HEK293 (cell line): Measurements from ENCODE around the gene IER2.
A peak's percentile ranks its signal among the peaks of the same experiment; 100 is the strongest.

ENCODE experiments used
- MZF1 ChIP-seq: fragments of 450-650 bp; formaldehyde crosslinking; IDR thresholded peaks from 2 replicates; pipeline ENCODE4 v1.5.1; 2017; ENCODE audit warnings: missing biosample characterization, missing genetic modification characterization, borderline replicate concordance
- PBX3 ChIP-seq: sonication (generic); formaldehyde crosslinking; IDR thresholded peaks from 2 replicates; pipeline ENCODE4 v1.8.1; 2022; ENCODE audit warnings: mild to moderate bottlenecking, moderate library complexity, missing genetic modification reagents
- PRDM10 ChIP-seq: fragments of 450-650 bp; formaldehyde crosslinking; IDR thresholded peaks from 2 replicates; pipeline ENCODE4 v1.5.1; 2016; ENCODE audit warnings: missing biosample characterization, missing genetic modification characterization
- PRDM6 ChIP-seq: fragments of 450-650 bp; formaldehyde crosslinking; IDR thresholded peaks from 2 replicates; pipeline ENCODE4 v1.5.1; 2017; ENCODE audit warnings: missing biosample characterization, missing genetic modification characterization
- REST ChIP-seq: fragments of 450-650 bp; formaldehyde crosslinking; IDR thresholded peaks from 2 replicates; pipeline ENCODE4 v1.5.1; 2016; ENCODE audit warnings: missing biosample characterization, missing genetic modification characterization
- SP2 ChIP-seq: fragments of 450-650 bp; formaldehyde crosslinking; IDR thresholded peaks from 2 replicates; pipeline ENCODE4 v1.5.1; 2016; ENCODE audit warnings: missing biosample characterization, missing genetic modification characterization
- YY1 ChIP-seq: fragments of 450-650 bp; formaldehyde crosslinking; IDR thresholded peaks from 2 replicates; pipeline ENCODE4 v1.5.1; 2018; ENCODE audit warnings: missing biosample characterization, missing genetic modification characterization
- ZBTB10 ChIP-seq: fragments of 450-650 bp; formaldehyde crosslinking; IDR thresholded peaks from 2 replicates; pipeline ENCODE4 v1.5.1; 2016; ENCODE audit warnings: missing biosample characterization, missing genetic modification characterization
- ZFP41 ChIP-seq: fragments of 450-650 bp; formaldehyde crosslinking; IDR thresholded peaks from 2 replicates; pipeline ENCODE4 v1.5.1; 2016; ENCODE audit warnings: missing biosample characterization, missing genetic modification characterization, borderline replicate concordance
- ZNF10 ChIP-seq: fragments of 450-650 bp; formaldehyde crosslinking; IDR thresholded peaks from 2 replicates; pipeline ENCODE4 v1.5.1; 2017; ENCODE audit warnings: missing biosample characterization, missing genetic modification characterization
- ZNF121 ChIP-seq: fragments of 450-650 bp; formaldehyde crosslinking; IDR thresholded peaks from 2 replicates; pipeline ENCODE4 v1.5.1; 2016; ENCODE audit warnings: missing biosample characterization, missing genetic modification characterization
- ZNF146 ChIP-seq: fragments of 450-650 bp; formaldehyde crosslinking; IDR thresholded peaks from 2 replicates; pipeline ENCODE4 v1.5.1; 2016; ENCODE audit warnings: missing biosample characterization, missing genetic modification characterization
- ZNF155 ChIP-seq: fragments of 450-650 bp; formaldehyde crosslinking; IDR thresholded peaks from 2 replicates; pipeline ENCODE4 v1.5.1; 2016; ENCODE audit warnings: missing biosample characterization, missing genetic modification characterization
- ZNF18 ChIP-seq: fragments of 450-650 bp; formaldehyde crosslinking; IDR thresholded peaks from 2 replicates; pipeline ENCODE4 v1.5.1; 2016; ENCODE audit warnings: missing biosample characterization, missing genetic modification characterization
- ZNF248 ChIP-seq: fragments of 450-650 bp; formaldehyde crosslinking; IDR thresholded peaks from 2 replicates; pipeline ENCODE4 v1.5.1; 2017; ENCODE audit warnings: missing biosample characterization, missing genetic modification characterization
- ZNF26 ChIP-seq: fragments of 450-650 bp; formaldehyde crosslinking; IDR thresholded peaks from 2 replicates; pipeline ENCODE4 v1.5.1; 2016; ENCODE audit warnings: missing biosample characterization, missing genetic modification characterization
- ZNF354C ChIP-seq: fragments of 450-650 bp; formaldehyde crosslinking; IDR thresholded peaks from 2 replicates; pipeline ENCODE4 v1.5.1; 2016; ENCODE audit warnings: missing biosample characterization, missing genetic modification characterization, low read depth, borderline replicate concordance
- ZNF37A ChIP-seq: fragments of 450-650 bp; IDR thresholded peaks from 2 replicates; pipeline ENCODE4 v1.5.1; 2018; ENCODE audit warnings: missing biosample characterization, missing genetic modification characterization
- ZNF580 ChIP-seq: fragments of 450-650 bp; formaldehyde crosslinking; IDR thresholded peaks from 2 replicates; pipeline ENCODE4 v1.5.1; 2016; ENCODE audit warnings: missing biosample characterization, missing genetic modification characterization
- ZNF660 ChIP-seq: fragments of 450-650 bp; IDR thresholded peaks from 2 replicates; pipeline ENCODE4 v1.5.1; 2018; ENCODE audit warnings: missing biosample characterization, mild to moderate bottlenecking, missing genetic modification characterization
- ZSCAN30 ChIP-seq: fragments of 450-650 bp; IDR thresholded peaks from 2 replicates; pipeline ENCODE4 v1.5.1; 2018; ENCODE audit warnings: missing biosample characterization, mild to moderate bottlenecking, missing genetic modification characterization, moderate library complexity
- ZXDB ChIP-seq: fragments of 450-650 bp; formaldehyde crosslinking; IDR thresholded peaks from 2 replicates; pipeline ENCODE4 v1.5.1; 2016; ENCODE audit warnings: missing biosample characterization, missing genetic modification characterization

Gene IER2

GRCh38 chr19:13150187-13150930, at the start of gene IER2, which contains the start of gene STX10 (continued):
- TF ChIP-seq ZNF26 (no peak), ZSCAN30 (tag by site-specific recombination) (peak; percentile 16; the same call in 1 of the 2 replicates), ZNF121 (tag by site-specific recombination) (no peak), ZNF354C (tag by site-specific recombination) (no peak), ZFP41 (no peak), ZBTB10 (tag by site-specific recombination) (peak; percentile 72; the same call in 1 of the 2 replicates), ZNF37A (no peak), PRDM10 (tag by site-specific recombination) (no peak), ZNF18 (tag by site-specific recombination) (no peak), PRDM6 (tag by site-specific recombination) (no peak), ZNF660 (peak; percentile 71), REST (tag by site-specific recombination) (no peak), ZNF155 (no peak), ZNF248 (no peak), YY1 (tag by site-specific recombination) (peak; percentile 95), ZXDB (tag by site-specific recombination) (peak; percentile 89), ZNF10 (tag by site-specific recombination) (no peak), PBX3 (CRISPR knock-in tag) (no peak), MZF1 (no peak), ZNF146 (tag by site-specific recombination) (no peak), ZNF580 (no peak), SP2 (tag by site-specific recombination) (peak; percentile 97)
